GM12878 (cell line): ENCODE results near the gene COL27A1. TPM values are rescaled to one million over a fixed set of nuclear protein-coding genes. Genes with fewer than 3 reads are reported as not detected.

Experiments
- ATAC-seq: fragments of 200-7000 bp; cut with Tn5 transposase; 3 replicates; pipeline ENCODE4 v1.9.1; 2020; ENCODE audit warnings: mild to moderate bottlenecking, moderate library complexity
- BruUV-seq: library from RNA; stranded (reverse); fragments of 400-500 nt; replicated peaks from 2 replicates; lab custom pipeline; 2021; lab: Mats Ljungman, UMichigan
- CTCF ChIA-PET: fragments of 300-600 bp; sonication (Branson Sonifier 250); formaldehyde crosslinking; extraction: SDS; loops from one replicate; lab custom pipeline; 2021; ENCODE audit warnings: inconsistent platforms; lab: Yijun Ruan, JAX
- POLR2A ChIA-PET: fragments of 350-600 bp; formaldehyde crosslinking; extraction: SDS; loops from one replicate; lab custom pipeline; 2021; ENCODE audit warnings: inconsistent platforms; lab: Charles Lee
- RAD21 ChIA-PET: fragments of 300-600 bp; sonication (Branson Sonifier 250); formaldehyde crosslinking; loops from one replicate; lab custom pipeline; 2023; ENCODE audit warnings: antibody characterized with exemption; ENCODE audit not compliant: unreplicated experiment; lab: Charles Lee
- SMC1A ChIA-PET: fragments of 300-600 bp; sonication (Branson Sonifier 250); formaldehyde crosslinking; loops from one replicate; lab custom pipeline; 2023; ENCODE audit not compliant: unreplicated experiment, uncharacterized antibody; lab: Charles Lee
- DNase-seq: peaks from one replicate; pipeline ENCODE4 v3.0.0-alpha.2; 2011; ENCODE audit warnings: low read depth, low spot score
- FAIRE-seq: peaks from 3 replicates; lab custom pipeline; 2011; peaks lifted over from hg19 to GRCh38; lab: Jason Lieb, UNC
- H2AFZ ChIP-seq: 2 replicates; pipeline ENCODE4 v1.6.0; 2011; ENCODE audit warnings: low read depth, low read length, control low read depth; ENCODE audit not compliant: control insufficient read depth
- H3K27ac ChIP-seq: 2 replicates; pipeline ENCODE4 v1.5.1; 2011; ENCODE audit warnings: control low read depth; ENCODE audit not compliant: control insufficient read depth, insufficient read depth
- H3K27me3 ChIP-seq, 2 experiments: replicated peaks in 1 of 2; 2 replicates each; pipeline versions ENCODE4 v1.6.0 to v1.6.1; 2011; ENCODE audit warnings: low read length in 1 of 2; ENCODE audit not compliant: control insufficient read depth in 2 of 2, insufficient read depth in 2 of 2
- H3K36me3 ChIP-seq, 2 experiments: 2 replicates each; pipeline ENCODE4 v1.5.1; 2011; ENCODE audit warnings: low read length in 1 of 2; ENCODE audit not compliant: control insufficient read depth in 2 of 2, insufficient read depth in 2 of 2
- H3K4me1 ChIP-seq: 2 replicates; pipeline ENCODE4 v1.6.1; 2011; ENCODE audit warnings: mild to moderate bottlenecking, low read length, moderate library complexity, mixed read lengths; ENCODE audit not compliant: control insufficient read depth, insufficient read depth
- H3K4me2 ChIP-seq: 2 replicates; pipeline ENCODE4 v1.6.0; 2011; ENCODE audit warnings: control low read depth; ENCODE audit not compliant: control insufficient read depth, insufficient read depth
- H3K4me3 ChIP-seq: fragments of 200-600 bp; sonication (generic); 2 replicates; pipeline ENCODE4 v1.5.1; 2016
- H3K79me2 ChIP-seq: 2 replicates; pipeline ENCODE4 v1.6.0; 2011; ENCODE audit warnings: low read length; ENCODE audit not compliant: control insufficient read depth, insufficient read depth
- H3K9ac ChIP-seq: 2 replicates; pipeline ENCODE4 v1.8.0; 2011; ENCODE audit warnings: low read length, control low read depth, mixed read lengths; ENCODE audit not compliant: control insufficient read depth, insufficient read depth
- H3K9me3 ChIP-seq: replicated peaks from 3 replicates; pipeline ENCODE4 v1.5.1; 2011; ENCODE audit warnings: mild to moderate bottlenecking, low read length; ENCODE audit not compliant: control insufficient read depth, insufficient read depth
- H4K20me1 ChIP-seq: 2 replicates; pipeline ENCODE4 v1.6.0; 2011; ENCODE audit not compliant: control insufficient read depth, insufficient read depth
- BCL11A ChIP-seq: IDR thresholded peaks from 2 replicates; pipeline ENCODE4 v1.6.1; 2011; ENCODE audit warnings: low read depth, low read length
- CHD4 ChIP-seq: fragments of 200-600 bp; sonication (generic); IDR thresholded peaks from 2 replicates; pipeline ENCODE4 v1.6.1; 2016; ENCODE audit warnings: mild to moderate bottlenecking
- CREM ChIP-seq: IDR thresholded peaks from 2 replicates; pipeline ENCODE4 v1.6.1; 2014; ENCODE audit warnings: antibody characterized with exemption, low read depth
- MEF2B ChIP-seq: fragments of 450-650 bp; IDR thresholded peaks from 2 replicates; pipeline ENCODE4 v1.6.1; 2018; ENCODE audit warnings: mild to moderate bottlenecking, moderate library complexity; ENCODE audit not compliant: partially characterized antibody, poor library complexity, severe bottlenecking
- NFYA ChIP-seq: IDR thresholded peaks from 2 replicates; pipeline ENCODE4 v1.6.1; 2011; ENCODE audit warnings: low read depth, mild to moderate bottlenecking, low read length, improper control_type of control experiment, borderline replicate concordance
- NR2C1 ChIP-seq: fragments of 450-650 bp; IDR thresholded peaks from 2 replicates; pipeline ENCODE4 v1.6.1; 2017; ENCODE audit warnings: antibody characterized with exemption, mild to moderate bottlenecking, moderate library complexity
- POU2F2 ChIP-seq: IDR thresholded peaks from 3 replicates; pipeline ENCODE4 v1.6.1; 2011; ENCODE audit warnings: low read depth, mild to moderate bottlenecking, low read length, borderline replicate concordance
- RFX5 ChIP-seq: IDR thresholded peaks from 2 replicates; pipeline ENCODE4 v1.6.1; 2011; ENCODE audit warnings: low read depth, low read length, improper control_type of control experiment
- STAT3 ChIP-seq: IDR thresholded peaks from 2 replicates; pipeline ENCODE4 v1.6.1; 2011; ENCODE audit warnings: low read depth, low read length, improper control_type of control experiment
- TCF12 ChIP-seq: IDR thresholded peaks from 2 replicates; pipeline ENCODE4 v1.6.1; 2011; ENCODE audit warnings: low read depth, mild to moderate bottlenecking, low read length
- TCF7 ChIP-seq: IDR thresholded peaks from 2 replicates; pipeline ENCODE4 v1.6.1; 2014; ENCODE audit warnings: antibody characterized with exemption, borderline replicate concordance
- ZBED1 ChIP-seq: IDR thresholded peaks from 2 replicates; pipeline ENCODE4 v1.6.1; 2016; ENCODE audit warnings: borderline replicate concordance
- WGBS: methylation state at CpG from one replicate; pipeline ENCODE4 v1.1.6; 2016; ENCODE audit warnings: low lambda C conversion rate; ENCODE audit not compliant: insufficient replicate concordance, insufficient coverage; ENCODE audit errors: missing lambda C conversion rate; 5-methylcytosine and 5-hydroxymethylcytosine counted together
- in situ Hi-C: fragments of 300-500 bp; cut with MboI; formaldehyde crosslinking; loops from 9 replicates; pipeline ENCODE4 v1.14.3; 2018; ENCODE audit warnings: mixed read lengths
- intact Hi-C: fragments of 100-400 bp; cut with micrococcal nuclease; formaldehyde crosslinking; loops from one replicate; pipeline ENCODE4 v1.14.2; 2022; ENCODE audit not compliant: unreplicated experiment
- polyA plus RNA-seq, 11 experiments: library from polyadenylated mRNA; depleted of rRNA in 4 of 11; unstranded in 6 of 11; stranded (reverse) in 5 of 11; fragments of >200 nt; fragmentation: Nextera tagmentation in 4 of 11; fragmentation: Illumina TruSeq in 1 of 11; extraction: Ambion mirVana in 4 of 11; extraction: Trizol in 1 of 11; gene quantifications; 1 replicate in 1 of 11; 2 replicates in 10 of 11; pipeline versions ENCODE4 v1.2.1 to v1.2.3, GENCODE V29; 2011 to 2016; ENCODE audit warnings: inconsistent platforms in 2 of 11, missing spikeins in 2 of 11, low read depth in 1 of 11
- total RNA-seq, 4 experiments: library from RNA; depleted of rRNA in 3 of 4; stranded (reverse); fragments of >200 nt in 3 of 4; fragmentation: Illumina TruSeq in 1 of 4; extraction: Trizol in 1 of 4; gene quantifications; 2 replicates each; pipeline versions ENCODE4 v1.2.1 to v1.2.3, GENCODE V29; 2013 to 2021
- TF ChIP-seq, protein P1 (sequence below): IDR thresholded peaks from 2 replicates; pipeline ENCODE4 v1.6.1; 2012; ENCODE audit warnings: low read depth, low read length, improper control_type of control experiment
- TF ChIP-seq, protein P2 (sequence below): IDR thresholded peaks from 2 replicates; pipeline ENCODE4 v1.6.1; 2011; ENCODE audit warnings: borderline replicate concordance, low read depth, mild to moderate bottlenecking, moderate library complexity, mixed read lengths, low read length; ENCODE audit not compliant: insufficient read depth; ENCODE audit errors: extremely low read length
- TF ChIP-seq, protein P3 (sequence below): IDR thresholded peaks from 2 replicates; pipeline ENCODE4 v1.6.1; 2011; ENCODE audit warnings: mild to moderate bottlenecking, low read depth, low read length, moderate library complexity; ENCODE audit not compliant: insufficient replicate concordance

Gene COL27A1
- total and polyA plus RNA-seq, 10 of the 15 experiments (the other 5 are each of a cell fraction or from before 2014, with no cell fraction given): 0.10 TPM; not detected in 9

DNA sequence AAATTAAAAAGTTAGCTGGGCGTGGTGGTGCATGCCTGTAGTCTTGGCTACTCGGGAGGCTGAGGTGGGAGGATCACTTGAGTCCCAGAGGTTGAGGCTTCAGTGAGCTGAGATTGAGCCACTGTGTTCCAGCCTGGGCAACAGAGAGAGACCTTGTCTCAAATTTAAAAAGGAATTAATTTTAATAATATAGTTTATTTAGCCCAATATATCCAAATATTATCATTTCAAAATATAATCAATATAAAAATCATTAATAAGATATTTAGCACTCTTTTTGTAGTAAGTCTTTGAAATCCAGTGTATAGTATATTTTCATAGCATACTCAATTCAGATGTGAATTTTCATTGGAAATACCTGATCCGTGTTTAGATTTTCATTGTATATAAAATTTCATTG is 124.4 kb downstream of the COL27A1 start:
- WGBS: 18% methylated on average over 3 of the region's 3 CpGs
- no TSS peak for BruUV-seq
- no peak overlapping the region for H3K9ac ChIP-seq
- no peaks in the 10 kb centered on the region for H4K20me1 ChIP-seq
- ATAC-seq (no peak), FAIRE-seq (no peak), DNase-seq (no peak)
- no peak overlapping the region for H3K27ac ChIP-seq
- no peak overlapping the region for H2AFZ ChIP-seq
- in situ Hi-C loops (loop anchor here (10.0 to 25.0 kb wide), 2 partner anchors 125 to 192 kb away; partner anchors contain the start of genes AMBP, COL27A1 and KIF12), intact Hi-C loops (no loop called here)
- ChIA-PET CTCF (interaction anchor here (2.9 kb wide), 1 partner anchor 11 kb away, joined by 18 read pairs; no protein-coding TSS in a partner anchor), POLR2A (no interaction called here), RAD21 (no interaction called here), SMC1A (interaction anchor here (0.7 to 1.5 kb wide), 2 partner anchors 11 to 174 kb away, joined by 3 to 4 read pairs; no protein-coding TSS in a partner anchor)
- H3K79me2 ChIP-seq: no peaks in the 10 kb centered on the region
- no peak overlapping the region for H3K4me3 ChIP-seq
- no peaks in the 10 kb centered on the region for H3K4me1 ChIP-seq
- no peaks in the 10 kb centered on the region for H3K36me3 ChIP-seq
- no peak for TF ChIP-seq POU2F2
- TF ChIP-seq TCF7: no peak
- TF ChIP-seq MEF2B: no peak
- no peak for TF ChIP-seq CREM
- TF ChIP-seq TCF12: no peak
- no peak for TF ChIP-seq CHD4
- TF ChIP-seq, protein P1, sequence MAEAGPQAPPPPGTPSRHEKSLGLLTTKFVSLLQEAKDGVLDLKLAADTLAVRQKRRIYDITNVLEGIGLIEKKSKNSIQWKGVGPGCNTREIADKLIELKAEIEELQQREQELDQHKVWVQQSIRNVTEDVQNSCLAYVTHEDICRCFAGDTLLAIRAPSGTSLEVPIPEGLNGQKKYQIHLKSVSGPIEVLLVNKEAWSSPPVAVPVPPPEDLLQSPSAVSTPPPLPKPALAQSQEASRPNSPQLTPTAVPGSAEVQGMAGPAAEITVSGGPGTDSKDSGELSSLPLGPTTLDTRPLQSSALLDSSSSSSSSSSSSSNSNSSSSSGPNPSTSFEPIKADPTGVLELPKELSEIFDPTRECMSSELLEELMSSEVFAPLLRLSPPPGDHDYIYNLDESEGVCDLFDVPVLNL: no peak
- TF ChIP-seq ZBED1: no peak
- TF ChIP-seq NFYA: no peak
- TF ChIP-seq BCL11A: no peak
- no peak for TF ChIP-seq RFX5
- no peak for TF ChIP-seq NR2C1
- TF ChIP-seq, protein P2, sequence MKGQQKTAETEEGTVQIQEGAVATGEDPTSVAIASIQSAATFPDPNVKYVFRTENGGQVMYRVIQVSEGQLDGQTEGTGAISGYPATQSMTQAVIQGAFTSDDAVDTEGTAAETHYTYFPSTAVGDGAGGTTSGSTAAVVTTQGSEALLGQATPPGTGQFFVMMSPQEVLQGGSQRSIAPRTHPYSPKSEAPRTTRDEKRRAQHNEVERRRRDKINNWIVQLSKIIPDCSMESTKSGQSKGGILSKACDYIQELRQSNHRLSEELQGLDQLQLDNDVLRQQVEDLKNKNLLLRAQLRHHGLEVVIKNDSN: no peak
- TF ChIP-seq STAT3: no peak
- TF ChIP-seq, protein P3, sequence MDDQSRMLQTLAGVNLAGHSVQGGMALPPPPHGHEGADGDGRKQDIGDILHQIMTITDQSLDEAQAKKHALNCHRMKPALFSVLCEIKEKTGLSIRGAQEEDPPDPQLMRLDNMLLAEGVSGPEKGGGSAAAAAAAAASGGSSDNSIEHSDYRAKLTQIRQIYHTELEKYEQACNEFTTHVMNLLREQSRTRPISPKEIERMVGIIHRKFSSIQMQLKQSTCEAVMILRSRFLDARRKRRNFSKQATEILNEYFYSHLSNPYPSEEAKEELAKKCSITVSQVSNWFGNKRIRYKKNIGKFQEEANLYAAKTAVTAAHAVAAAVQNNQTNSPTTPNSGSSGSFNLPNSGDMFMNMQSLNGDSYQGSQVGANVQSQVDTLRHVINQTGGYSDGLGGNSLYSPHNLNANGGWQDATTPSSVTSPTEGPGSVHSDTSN: no peak
- H3K27me3 ChIP-seq: peaks cover 0 to 3% of the 10 kb centered on the region in 2 experiments; a peak in 1 of 4 replicates
- H3K9me3 ChIP-seq: no peaks in the 10 kb centered on the region
- no peak overlapping the region for H3K4me2 ChIP-seq
